RCC 7860 (cell line): Measurements from ENCODE around the gene GFAP.

ENCODE experiments used
- DNase-seq: peaks from one replicate; pipeline ENCODE4 v3.0.0-alpha.2; 2015; ENCODE audit warnings: low spot score
- FAIRE-seq: peaks from 2 replicates; lab custom pipeline; 2012; peaks lifted over from hg19 to GRCh38; lab: Jason Lieb, UNC

The GFAP gene

DNA sequence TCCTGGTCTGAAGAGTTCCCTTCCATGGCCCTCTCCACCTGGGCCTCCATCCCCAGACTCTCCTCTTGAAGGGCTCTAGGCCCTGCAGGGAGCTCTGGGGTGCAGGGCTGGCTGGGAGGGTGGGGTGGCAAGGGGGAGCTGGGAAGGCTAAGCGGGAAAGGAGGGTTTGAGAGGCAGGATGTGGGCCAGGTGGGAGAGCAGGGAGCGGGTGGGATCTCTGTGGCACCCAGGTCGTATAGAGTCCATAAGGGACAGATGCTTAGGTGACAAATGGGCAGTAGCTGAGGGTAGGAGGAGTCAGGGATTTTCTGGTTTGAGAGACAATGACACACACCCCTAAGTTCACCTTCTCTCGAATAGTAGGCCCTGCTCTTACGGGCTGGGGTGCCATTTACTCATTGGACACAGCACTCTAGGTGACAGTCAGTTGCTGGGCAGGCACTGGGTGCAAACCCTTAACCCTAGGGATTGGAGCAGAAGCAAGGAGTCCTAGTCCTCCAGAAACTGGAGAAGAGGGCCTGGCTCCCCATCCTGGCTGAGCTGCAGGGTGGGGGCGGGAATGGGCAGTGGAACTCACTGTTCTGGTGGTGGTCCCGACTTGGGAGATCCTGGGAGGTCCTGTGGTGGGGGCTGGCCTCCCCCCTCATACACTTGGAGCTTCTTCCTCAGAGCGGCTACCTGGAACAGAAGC, 16.9 kb upstream of the GFAP start:
- DNase-seq (no peak), FAIRE-seq (no peak)

DNA sequence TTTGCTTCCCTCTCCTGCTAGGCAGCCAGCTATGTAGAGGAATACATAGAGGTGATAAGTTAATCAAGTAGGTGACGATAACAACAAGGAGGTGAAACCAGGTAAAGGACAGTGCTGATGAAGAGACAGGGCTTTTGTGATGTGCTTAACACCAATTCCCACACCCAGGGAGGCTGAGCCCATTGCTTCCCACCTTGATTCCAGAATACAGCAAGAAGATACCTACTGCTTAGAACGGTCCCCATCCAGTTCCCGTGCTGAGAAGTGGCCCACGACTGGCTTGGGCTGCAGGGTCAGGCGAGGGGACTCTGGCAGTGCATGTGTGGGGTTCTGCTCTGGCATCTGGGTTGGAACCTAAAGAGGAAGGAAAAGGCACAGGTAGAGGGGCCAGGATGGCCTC, 16.1 kb upstream of the GFAP start:
- FAIRE-seq (no peak), DNase-seq (no peak)

DNA sequence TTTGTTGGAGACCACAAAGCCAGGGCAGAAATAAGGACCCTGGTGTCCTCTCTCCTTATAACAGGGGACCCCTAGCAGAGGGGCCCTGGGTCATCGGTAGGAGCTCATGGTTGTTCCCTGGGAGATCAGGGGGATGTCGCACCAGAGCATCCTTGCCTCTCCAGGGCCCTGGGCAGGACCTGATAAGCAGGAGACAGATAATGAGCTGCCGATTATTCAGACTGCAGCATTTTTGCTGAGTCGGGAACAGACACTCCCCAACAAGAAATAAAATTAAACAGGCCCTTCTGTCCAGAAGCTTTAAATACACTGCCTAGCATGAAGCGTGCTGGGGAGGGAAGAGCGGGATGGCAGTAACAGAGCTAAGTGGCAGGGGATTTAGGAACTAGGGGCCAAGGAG, 15.4 kb upstream of the GFAP start:
- DNase-seq = no peak
- FAIRE-seq = no peak

DNA sequence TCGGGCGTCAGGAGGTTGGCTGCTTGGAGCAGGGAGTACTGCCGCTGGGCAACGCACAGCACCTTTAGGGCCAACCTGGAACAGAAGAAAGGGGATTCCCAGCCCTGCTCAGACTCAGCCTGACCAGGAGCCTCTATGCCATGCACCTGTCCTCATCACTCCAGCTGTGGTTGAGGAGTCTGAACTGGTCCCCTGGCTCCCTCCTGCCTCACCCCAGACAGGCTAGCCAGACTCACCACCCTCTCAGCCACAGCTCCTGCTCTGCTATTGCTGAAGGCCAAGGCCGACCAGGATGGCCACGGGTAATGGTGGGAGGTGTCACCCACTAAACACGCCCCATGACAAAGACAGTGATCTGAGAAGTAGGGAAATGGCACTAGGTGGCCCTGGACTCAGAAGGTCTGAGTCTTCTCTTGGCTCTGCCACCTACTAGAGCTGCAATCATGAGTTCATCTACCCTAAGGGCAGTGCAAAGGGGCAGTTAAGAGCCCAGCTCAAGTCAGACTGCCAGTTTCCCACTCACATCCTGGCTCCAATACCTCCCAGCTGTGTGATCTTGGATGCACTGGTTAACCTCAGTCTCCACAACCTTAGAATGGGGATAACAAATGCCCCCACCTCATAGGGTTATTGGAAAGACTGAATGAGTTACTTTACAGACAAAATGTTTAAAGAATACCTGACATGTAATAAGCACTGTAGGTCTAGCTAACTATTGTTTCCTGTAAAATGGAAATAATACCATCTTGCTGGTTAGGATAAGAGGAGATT, 13.8 kb upstream of the GFAP start:
- FAIRE-seq = no peak
- DNase-seq = no peak

DNA sequence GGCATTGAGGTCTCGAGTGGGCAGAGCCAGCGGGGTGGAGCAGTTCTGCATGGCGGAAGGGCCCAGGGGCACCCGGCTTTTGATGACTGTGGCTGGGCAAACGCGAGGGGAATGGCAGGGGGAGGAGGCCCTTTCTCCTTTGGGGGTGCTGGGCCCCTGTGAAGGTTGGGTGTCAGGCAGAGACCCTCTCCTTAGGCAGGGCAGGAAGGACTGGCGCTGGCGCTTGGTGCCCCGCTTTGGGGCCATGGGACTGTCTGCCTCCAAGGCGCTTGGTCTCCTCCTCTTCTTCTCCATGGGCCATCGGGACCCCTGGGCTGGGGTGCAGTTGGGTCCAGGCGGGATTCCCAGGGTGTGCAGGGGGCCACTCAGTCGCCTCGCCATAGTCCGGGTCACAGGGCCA, 12.8 kb upstream of the GFAP start:
- no peak for DNase-seq
- FAIRE-seq = no peak

DNA sequence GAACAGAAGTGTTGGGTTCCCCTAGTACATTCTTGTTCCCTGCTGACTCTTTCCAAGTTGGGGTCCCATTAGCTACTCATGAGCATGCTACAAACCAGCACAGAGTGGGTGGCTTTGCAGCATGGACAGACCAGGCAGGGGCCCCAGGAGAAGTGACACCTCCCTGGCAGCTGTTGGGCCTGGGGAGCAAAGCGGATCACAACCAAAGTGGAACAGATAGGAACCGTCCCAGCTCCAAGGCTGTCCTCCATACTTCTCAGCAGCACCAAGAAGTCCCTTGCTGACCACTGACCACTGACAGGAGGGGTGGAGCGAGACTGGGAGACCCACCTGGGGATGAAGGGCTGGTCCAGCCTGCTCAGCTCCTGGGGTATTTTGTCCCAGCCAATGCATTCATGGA, 12.4 kb upstream of the GFAP start:
- DNase-seq (no peak), FAIRE-seq (no peak)

DNA sequence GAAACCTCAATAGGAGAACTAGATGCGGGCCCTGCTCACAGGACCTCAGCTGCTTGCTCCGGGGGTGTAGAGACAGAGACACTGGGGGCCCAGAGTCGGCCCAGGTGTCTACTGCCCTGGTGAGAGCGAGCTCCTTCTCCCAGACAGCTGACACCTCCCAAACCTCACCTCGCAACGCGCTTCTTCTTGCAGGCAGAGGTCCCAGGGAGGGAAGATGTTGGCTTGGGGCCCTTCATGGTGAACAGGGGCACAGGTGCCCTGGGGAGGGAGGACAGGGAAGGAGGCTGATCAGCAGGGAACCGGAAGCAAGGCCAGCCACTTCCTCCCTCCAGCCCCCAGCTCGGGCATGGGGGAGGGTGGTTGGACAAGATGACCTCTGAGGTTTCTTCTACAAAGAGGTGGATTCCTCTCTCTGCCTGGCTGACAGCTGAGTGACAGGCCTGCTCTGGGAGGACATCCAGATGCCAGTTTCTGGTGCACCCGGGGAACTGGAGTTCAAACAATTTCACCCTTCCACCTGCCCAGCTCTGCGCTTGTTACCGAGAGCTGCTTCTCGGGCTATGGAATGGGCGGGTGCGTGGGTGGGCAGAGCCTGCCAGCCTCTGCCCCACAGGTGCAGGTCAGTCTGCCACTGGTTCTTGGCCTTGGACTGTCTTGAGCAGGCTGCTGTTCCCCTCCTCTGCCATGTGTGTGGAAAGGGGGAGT, 11.7 kb upstream of the GFAP start:
- no peak for DNase-seq
- FAIRE-seq = no peak

DNA sequence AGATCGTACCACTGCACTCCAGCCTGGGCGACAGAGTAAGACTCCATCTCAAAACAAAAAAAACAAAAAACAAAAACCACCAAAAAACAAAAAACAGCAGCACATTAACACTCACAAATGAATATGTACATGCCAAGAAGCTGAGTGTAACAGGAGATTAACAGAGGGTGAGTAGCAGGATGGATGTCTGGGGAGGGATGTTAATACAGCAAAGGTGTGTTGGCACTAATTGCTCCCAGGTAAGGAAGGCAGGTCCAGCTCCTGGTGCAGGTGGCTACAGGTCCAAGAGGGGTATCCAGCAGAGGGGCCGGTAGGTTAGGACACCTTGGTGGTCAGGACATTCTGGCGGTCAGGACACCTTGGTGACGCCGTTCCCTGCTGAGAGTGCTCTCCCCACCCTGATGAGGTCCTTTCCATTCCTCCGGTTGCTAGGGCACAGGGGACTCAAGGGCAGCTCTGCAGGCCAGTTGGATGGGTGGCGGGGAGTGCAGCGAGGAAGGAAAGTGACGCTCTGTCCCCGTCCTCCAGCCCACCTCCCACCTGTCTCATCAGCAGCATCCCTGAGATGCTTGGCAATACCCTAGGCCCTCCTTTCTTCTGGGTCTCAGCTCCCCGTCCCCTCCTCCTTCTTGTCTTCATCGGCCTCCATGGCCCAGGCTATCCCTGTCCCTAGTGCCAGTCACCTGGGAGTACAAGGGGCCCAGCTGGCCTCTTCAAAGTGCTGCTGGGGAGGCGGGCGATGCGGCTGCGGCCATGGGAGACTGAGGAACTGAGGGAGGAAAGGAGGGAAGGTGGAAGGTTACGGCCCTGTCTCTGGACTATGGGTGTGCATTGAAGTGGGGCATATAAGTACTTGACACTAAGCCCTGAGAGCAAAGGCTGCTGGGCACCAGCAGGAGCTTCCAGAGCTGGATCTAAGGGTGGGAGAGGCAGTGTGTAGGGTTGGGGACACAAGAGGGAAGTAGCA, 10.7 kb upstream of the GFAP start:
- FAIRE-seq = no peak
- DNase-seq = no peak

DNA sequence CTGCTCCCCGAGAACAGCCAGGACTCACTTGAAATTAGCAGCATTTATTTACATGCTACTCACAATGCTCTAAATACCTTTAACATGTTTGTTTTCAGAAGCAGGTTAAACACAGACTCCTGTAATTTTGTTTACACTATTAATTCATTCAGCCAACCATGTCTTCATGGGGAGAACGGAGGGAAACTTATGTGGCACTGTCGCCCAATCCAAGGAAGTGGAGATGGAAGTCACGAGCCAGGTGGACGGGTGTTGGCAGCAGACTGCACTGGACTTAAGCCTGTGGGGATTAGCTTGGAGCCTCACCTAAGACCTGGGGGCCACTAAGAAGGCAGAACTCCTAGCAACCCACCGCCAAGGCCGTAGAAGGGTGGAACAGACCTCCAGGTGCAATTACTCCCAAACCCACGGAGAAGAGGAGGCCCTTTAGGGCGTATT, 8.8 kb upstream of the GFAP start:
- no peak for FAIRE-seq
- DNase-seq = no peak

DNA sequence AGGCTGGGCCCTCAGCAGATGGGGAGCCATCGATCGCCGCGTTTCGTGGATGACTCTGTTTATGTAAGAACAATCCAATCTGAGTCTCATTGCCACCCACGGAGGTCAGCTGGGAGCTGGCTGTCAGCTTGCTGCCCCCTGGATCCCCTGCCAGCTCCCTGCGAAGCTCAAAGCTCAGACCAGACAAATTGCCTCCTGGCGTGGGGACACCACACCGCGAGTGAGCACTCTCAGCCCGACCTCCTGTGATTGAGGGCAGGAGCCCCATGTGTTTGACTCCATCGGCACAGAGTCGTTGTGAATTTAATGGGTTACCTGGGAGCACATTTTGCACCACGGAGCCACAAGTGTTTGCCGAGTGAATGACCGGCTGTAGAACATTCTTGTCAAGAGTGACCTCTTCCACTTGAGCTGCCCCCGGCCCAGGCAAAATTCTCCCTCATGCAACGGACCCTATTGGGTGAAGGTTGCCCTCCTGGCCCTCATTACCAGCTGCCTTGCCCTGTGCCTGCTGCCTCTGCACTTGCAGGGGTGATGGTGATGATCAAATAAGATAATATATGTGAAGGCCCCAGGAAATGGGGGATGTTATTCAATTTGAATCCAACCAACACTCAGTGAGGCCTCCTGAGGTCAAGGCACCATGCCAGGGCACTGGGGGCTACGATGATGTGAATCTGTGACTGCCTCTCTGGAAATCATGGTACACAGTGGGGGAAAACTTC, 7.6 kb upstream of the GFAP start:
- FAIRE-seq = no peak
- DNase-seq = no peak

DNA sequence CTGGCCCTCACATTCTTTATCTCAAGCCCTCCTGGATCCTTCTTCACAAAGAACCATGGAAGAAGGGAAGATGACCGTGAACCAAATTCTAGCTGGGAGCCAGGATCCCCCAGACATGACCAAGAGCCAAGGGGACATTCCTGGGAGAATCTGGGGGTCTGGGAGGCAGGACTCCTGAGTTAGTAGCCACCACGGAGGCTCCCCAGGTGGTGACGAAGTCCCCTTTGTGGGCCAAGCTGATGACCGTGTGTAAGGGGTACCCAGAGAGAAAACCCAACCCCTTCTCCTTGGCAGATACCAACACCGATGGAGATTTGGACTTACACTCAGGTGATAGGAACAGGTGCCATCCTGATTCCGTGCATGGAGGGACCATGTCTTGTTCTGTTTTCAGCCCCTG, 6.8 kb upstream of the GFAP start:
- DNase-seq = no peak

DNA sequence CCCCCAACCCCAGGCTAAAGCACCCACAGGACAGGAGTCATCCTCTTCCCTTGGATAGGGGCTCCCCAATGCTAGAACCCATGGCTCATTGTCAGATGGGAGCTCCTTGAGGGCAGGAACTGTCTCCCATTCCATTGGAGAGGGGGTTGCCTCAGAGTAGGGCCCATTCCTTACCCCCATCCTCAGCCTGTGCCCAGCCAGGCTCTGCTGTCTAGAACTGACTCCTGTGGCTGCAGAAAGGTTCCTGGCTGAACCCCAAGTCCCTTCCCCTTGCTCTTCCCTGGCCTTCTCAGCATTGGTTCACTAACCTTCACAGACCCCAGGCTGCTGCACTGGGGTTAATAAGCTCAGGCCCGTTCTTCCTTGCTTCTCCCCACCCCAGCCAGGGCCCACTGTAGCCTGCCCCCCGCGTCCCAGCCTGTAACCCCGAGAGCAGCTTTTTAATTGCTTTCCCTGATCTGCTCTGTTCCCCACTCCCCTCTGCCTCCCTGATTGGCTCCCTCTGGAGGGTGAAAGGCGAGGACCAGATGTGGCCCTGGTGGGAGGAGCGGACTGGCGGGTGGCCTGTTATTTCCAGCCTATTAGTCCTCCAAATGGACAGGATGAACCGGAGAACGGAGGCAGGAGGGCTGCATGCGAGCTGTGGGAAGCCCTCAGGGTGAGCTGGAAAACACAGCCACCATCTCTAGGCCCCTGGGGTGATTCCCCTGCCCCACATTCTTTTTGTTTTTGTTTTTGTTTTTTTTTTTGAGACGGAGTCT, 6.0 kb upstream of the GFAP start:
- no peak for DNase-seq
- FAIRE-seq = no peak

More for the DNA sequence above, 6.8 kb upstream of the GFAP start:
- FAIRE-seq = no peak

DNA sequence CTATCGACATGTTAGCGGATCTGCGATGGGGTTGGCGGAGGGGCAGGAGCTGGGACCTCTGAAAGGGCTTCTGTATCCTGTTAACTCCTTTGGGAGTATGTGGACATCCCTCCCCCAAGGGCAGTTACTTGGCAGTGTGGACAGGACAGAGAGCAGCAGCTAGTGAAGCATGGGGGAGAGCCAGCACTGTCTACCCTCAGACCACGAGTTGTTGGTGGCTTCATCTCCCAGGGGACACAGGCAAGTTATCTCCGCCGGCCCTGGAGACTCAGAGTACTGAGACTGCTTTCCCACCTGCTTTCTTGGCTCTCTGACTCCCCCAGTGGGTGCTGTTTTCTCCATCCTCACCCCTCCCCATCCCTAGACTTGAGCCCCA, 5.3 kb upstream of the GFAP start:
- FAIRE-seq = no peak
- DNase-seq = no peak

DNA sequence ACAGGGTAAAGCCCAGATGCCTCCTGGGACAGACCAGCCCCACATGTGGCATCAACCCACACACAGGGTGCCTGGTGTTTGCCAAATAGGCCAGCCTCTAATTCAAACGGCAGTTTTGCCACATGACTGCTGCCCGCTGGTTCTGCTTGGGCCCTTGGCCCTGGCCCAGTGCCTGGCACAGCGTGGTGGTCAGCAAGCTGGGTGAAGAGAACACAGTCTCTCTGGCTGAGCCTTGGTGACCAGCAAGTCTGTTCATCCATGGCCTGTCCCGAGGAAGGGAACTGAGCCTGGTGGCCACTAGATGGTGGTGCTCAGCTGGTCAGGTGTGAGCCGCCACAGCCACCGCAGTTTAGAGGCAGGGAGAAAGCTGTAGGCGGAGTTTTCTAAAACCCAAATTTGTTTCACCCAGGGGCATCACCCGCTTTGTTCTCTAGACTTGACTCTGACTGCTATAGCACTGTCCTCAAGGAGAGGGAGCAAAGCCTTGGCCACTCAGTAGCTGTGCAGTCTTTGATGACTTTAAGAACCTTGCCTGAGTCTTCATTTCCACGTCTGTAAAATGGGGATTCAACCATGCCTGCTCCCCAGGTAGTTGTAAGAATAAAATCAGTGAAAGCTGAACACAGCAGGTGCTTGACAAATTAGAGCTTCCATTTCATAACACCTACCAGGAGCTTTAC, 4.7 kb upstream of the GFAP start:
- DNase-seq (peak; percentile 59), FAIRE-seq (peak; percentile 46)

DNA sequence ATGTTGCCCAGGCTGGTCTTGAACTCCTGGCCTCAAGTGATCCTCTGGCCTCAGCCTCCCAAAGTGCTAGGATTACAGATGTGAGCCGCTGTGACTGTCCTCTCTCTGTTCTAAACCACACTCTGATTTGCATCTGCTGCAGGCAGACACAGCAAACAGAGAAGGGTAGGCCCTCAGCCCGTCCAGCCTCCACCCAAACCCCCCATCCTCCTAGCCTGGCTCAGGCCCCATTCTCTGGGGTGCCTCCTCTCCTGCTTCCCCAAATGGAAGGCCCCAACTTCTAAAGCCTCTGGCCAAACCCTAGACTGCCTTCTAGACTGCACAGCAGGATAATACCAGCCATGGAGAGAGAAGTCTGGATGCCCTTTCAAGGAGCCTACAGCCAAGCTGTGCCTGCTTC, 4.1 kb upstream of the GFAP start:
- DNase-seq = no peak
- no peak for FAIRE-seq

DNA sequence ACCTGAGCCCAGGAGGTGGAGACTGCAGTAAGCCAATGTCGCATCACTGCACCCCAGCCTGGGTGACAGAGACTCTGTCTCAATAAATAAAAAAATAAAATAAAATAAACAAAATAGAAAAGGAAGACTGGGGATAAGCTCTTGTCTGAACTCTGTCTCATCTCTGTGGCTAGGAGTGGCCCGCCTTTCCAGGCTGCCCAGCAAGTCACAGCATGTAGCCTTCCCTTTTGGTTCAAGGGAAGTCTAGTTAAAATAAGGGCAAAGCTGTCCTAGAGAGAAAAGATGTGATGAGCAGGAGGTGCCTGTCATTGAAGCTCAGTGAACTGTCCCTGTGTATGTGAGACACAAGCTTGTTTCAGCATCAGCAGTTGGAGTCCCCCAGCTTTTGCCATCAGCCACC, 2.7 kb upstream of the GFAP start:
- FAIRE-seq = no peak
- DNase-seq = no peak

DNA sequence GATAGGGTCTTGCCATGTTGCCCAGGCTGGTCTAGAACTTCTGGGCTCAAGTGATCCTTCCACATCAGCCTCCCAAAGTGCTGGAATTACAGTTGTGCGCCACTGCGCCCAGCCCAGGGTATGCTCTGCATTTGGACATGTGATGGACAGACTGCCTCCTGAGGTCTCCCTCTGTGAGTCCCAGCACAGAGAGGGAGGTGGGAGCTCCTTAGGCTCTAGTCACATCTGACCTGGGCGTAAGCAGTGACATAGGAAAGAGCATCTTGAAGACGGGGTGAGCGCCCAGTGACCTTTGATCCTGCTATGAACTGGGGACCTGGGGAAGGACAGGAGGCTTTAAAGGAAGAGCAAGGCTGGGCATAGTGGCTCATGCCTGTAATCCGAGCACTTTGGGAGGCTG, 2.2 kb upstream of the GFAP start:
- FAIRE-seq = no peak
- no peak for DNase-seq

DNA sequence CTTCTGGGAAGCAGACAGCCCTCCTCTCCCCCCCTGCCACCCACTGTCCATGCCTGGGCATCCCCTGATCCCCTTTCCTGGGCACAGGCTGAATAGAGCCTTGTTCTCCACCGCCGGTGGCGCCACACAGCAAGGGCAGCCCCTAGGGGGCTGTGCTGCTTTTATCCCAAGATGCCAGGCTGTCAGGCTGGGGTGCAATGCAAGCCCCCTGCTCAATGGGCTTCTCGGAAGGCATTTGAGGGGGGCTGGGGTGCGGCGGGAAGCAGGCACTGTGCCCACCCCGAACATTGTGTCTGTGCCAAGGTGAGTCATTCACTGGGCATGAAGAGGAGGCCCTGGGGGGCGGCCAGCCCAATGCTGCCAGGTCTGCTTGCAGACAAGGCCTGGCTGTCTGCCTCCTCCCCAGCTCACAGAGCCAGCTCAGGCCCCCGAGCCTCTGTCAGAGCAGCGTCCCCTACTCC, 1.5 kb upstream of the GFAP start:
- peak; percentile 22 for DNase-seq
- no peak for FAIRE-seq
